Ovary (tissue), 9 donors: ENCODE measurements around the gene GSTM3. TPM values are rescaled to one million over a fixed set of nuclear protein-coding genes. Genes with fewer than 3 reads are reported as not detected.
"Not testable (repeated sequence)": the region's sequence is repeated elsewhere in the genome, so short reads cannot be mapped to it uniquely, and the experiment has no call there.

ENCODE experiments used
- DNase-seq, 5 donors: peaks; one replicate each; pipeline ENCODE4 v3.0.0-alpha.2; 2019 to 2020
- H3K27ac ChIP-seq, 2 donors: fragments of 200-600 bp; one replicate each; pipeline versions ENCODE4 v1.5.1 to v1.8.0; 2019 to 2022
- H3K27me3 ChIP-seq: fragments of 200-600 bp; one replicate; pipeline ENCODE4 v1.8.0; 2022
- H3K36me3 ChIP-seq: fragments of 200-600 bp; sonication (generic); one replicate; pipeline ENCODE4 v1.5.1; 2019
- H3K4me1 ChIP-seq: one replicate; pipeline ENCODE4 v1.8.1; 2013; ENCODE audit warnings: mild to moderate bottlenecking, moderate library complexity; ENCODE audit not compliant: insufficient read depth
- H3K4me3 ChIP-seq: fragments of 200-600 bp; sonication (generic); one replicate; pipeline ENCODE4 v1.5.1; 2017
- H3K9me3 ChIP-seq, 2 donors: fragments of 200-600 bp in 1 of 2; sonication (generic) in 1 of 2; one replicate each; pipeline versions ENCODE4 v1.5.1 to v1.8.1; 2013 to 2019; ENCODE audit warnings: mild to moderate bottlenecking in 1 of 2, moderate library complexity in 1 of 2
- EP300 ChIP-seq: sonication (generic); formaldehyde crosslinking; IDR thresholded peaks from one replicate; pipeline ENCODE4 v1.6.1; 2017; ENCODE audit warnings: antibody characterized with exemption
- POLR2A ChIP-seq: fragments of 450-650 bp; IDR thresholded peaks from one replicate; pipeline ENCODE4 v1.6.1; 2017; ENCODE audit warnings: antibody characterized with exemption, mild to moderate bottlenecking, moderate library complexity
- WGBS, 3 donors: extraction: QIAGEN DNeasy Blood & Tissue Kit in 1 of 3; methylation state at CpG; one replicate each; pipeline versions ENCODE4 v1.1.5 to v1.1.7; 2013 to 2017; 5-methylcytosine and 5-hydroxymethylcytosine counted together
- intact Hi-C, 4 donors: fragments of 100-400 bp; cut with DNase I; formaldehyde crosslinking; loops; one replicate each; pipeline versions ENCODE4 v1.11.0 to v1.15.1; 2022 to 2023
- polyA plus RNA-seq, 2 donors: library from polyadenylated mRNA; stranded (reverse); fragments of 200-250 nt in 1 of 2; fragments of 350-450 nt in 1 of 2; fragmentation: Illumina TruSeq in 1 of 2; extraction: RNeasy Lipid Tissue Mini Kit (QIAGEN cat#74804) in 1 of 2; gene quantifications; one replicate each; pipeline ENCODE4 v1.2.3, GENCODE V29; 2013 to 2014
- total RNA-seq, 7 donors: library from RNA; depleted of rRNA in 2 of 7; stranded (reverse); fragments of >200 nt in 2 of 7; fragmentation: NEBNext Ultra II Directional in 3 of 7; extraction: Animal tissue kit (Norgen Biotek cat#: 25700) in 3 of 7; gene quantifications; one replicate each; pipeline versions ENCODE4 v1.1.0 to v1.2.4, GENCODE V29; 2016 to 2023
- TF ChIP-seq, protein P1 (sequence below), 3 donors: fragments of 450-650 bp in 2 of 3; fragments of 200-600 bp in 1 of 3; IDR thresholded peaks; one replicate each; pipeline versions ENCODE4 v1.5.1 to v1.8.0; 2016 to 2022; ENCODE audit warnings: antibody characterized with exemption in 3 of 3, mild to moderate bottlenecking in 1 of 3
- donor health status: DM: no; HTN: no; CAD: no; lungs with moderate emphysema.
- donor health status: DM: no; HTN: no; CAD: no.
- donor health status: Bipolar disorder and iron deficiency.
- donor health status: DM: yes; HTN: yes; CAD: no.
- donor health status: DM: no; HTN: no; CAD: no.
- donor health status: DM: yes; HTN: yes; CAD: no.

The GSTM3 gene
- total and polyA plus RNA-seq, 9 donors: 75.8 to 278 (median 147) TPM

DNA sequence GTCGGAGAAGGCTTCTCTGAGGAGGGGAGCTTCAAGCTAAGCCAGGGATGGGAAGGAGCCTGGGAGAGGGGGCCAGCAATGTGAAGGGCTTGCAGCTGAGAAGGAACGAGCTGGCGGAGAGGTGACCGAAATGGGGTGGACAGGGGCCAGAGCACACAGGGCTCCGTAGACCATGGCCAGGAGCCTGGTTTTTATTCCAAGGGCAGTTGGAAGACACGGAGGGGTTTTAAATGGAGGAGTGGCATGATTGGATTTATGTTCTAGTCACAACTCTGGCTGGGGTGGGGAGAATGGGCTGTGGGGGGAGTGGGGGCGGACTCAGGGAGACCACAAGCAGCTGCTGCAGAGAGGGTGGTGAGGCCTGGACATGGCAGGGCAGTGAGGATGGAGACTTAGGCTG lies 28.0 kb upstream of the GSTM3 start:
- no peaks in the 10 kb centered on the region for H3K4me1 ChIP-seq
- peak; percentile 7 to 34 (median 19) for DNase-seq
- WGBS, 3 donors: 75 to 84% (median 83%) methylated on average over 7 of the region's 7 CpGs
- TF ChIP-seq EP300 (no peak), POLR2A (no peak)
- TF ChIP-seq, protein P1, sequence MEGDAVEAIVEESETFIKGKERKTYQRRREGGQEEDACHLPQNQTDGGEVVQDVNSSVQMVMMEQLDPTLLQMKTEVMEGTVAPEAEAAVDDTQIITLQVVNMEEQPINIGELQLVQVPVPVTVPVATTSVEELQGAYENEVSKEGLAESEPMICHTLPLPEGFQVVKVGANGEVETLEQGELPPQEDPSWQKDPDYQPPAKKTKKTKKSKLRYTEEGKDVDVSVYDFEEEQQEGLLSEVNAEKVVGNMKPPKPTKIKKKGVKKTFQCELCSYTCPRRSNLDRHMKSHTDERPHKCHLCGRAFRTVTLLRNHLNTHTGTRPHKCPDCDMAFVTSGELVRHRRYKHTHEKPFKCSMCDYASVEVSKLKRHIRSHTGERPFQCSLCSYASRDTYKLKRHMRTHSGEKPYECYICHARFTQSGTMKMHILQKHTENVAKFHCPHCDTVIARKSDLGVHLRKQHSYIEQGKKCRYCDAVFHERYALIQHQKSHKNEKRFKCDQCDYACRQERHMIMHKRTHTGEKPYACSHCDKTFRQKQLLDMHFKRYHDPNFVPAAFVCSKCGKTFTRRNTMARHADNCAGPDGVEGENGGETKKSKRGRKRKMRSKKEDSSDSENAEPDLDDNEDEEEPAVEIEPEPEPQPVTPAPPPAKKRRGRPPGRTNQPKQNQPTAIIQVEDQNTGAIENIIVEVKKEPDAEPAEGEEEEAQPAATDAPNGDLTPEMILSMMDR (IDR thresholded peaks at IDR 0.05): no peak
- no peaks in the 10 kb centered on the region for H3K9me3 ChIP-seq
- H3K4me3 ChIP-seq: no peak overlapping the region
- no peaks in the 10 kb centered on the region for H3K36me3 ChIP-seq
- no peaks in the 10 kb centered on the region for H3K27me3 ChIP-seq
- intact Hi-C loops: no loop called here
- H3K27ac ChIP-seq: no peak overlapping the region

DNA sequence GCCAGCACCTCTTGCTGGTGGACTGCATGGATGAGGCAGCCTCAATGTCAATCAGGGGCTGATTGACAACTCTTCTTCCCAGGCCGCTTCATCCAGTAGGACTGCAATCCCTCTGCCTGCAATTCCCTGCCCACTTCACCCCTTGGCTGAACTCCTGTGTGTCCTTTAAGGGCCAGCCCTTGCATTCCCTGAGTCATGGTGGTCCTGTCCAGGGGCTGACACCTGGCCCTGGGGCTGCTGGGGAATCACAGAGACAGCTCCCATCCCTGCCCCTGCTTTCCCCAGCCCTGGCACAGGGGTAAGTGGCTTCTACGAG lies 27.5 kb upstream of the GSTM3 start:
- 89 to 100% (median 90%) methylated on average over 2 of the region's 2 CpGs for WGBS, 3 donors
- Histone ChIP-seq H3K36me3 (no peaks in the 10 kb centered on the region), H3K4me3 (no peak overlapping the region), H3K27ac (no peak overlapping the region), H3K9me3 (no peaks in the 10 kb centered on the region), H3K27me3 (no peaks in the 10 kb centered on the region), H3K4me1 (no peaks in the 10 kb centered on the region)
- intact Hi-C loops: no loop called here
- TF ChIP-seq, protein P1 (IDR thresholded peaks at IDR 0.05): no peak
- TF ChIP-seq POLR2A: no peak
- no peak for TF ChIP-seq EP300
- DNase-seq: peak; percentile 7 to 30 (median 16)

DNA sequence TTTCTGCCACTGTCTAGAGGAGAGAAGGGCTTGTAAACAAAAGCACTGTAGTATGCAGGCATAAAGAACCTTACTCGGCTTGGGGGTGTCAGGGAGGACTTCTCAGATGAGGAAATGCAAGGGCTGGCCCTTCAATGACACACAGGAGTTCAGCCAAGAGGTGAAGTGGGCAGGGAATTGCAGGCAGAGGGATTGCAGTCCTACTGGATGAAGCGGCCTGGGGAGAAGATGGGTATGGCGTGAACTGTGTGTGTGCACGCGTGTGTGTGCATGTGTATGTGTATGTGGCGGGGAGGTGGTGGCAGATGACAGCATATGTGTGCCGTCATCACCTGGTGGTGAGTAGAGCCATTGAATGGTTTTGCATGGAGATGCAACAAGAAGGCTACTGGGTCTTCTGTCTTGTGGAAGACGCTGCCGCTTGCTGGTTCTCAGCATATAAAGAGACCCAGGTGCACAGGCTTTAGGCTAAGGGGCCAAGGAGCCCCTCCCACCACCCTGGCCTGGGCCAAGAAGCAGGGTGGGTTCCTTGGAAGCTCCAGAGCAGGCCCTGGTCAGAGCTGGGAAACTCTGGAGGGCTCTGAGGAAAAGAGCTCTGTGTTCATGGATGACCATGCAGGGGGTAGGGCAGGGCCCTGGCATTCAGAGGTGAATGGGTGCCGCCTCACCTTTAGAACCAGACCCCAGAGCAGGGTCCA lies 26.9 kb upstream of the GSTM3 start:
- Histone ChIP-seq H3K4me1 (no peaks in the 10 kb centered on the region), H3K27ac (peak overlapping the region in 1 of 2 donors; percentile 49), H3K36me3 (no peaks in the 10 kb centered on the region), H3K4me3 (no peak overlapping the region), H3K27me3 (no peaks in the 10 kb centered on the region), H3K9me3 (no peaks in the 10 kb centered on the region)
- TF ChIP-seq POLR2A: no peak
- TF ChIP-seq, protein P1 (IDR thresholded peaks at IDR 0.05): no peak
- no peak for TF ChIP-seq EP300
- DNase-seq: peak; percentile 24 to 42 (median 31)
- intact Hi-C loops: no loop called here
- 89 to 92% (median 91%) methylated on average over 10 of the region's 10 CpGs for WGBS, 3 donors

DNA sequence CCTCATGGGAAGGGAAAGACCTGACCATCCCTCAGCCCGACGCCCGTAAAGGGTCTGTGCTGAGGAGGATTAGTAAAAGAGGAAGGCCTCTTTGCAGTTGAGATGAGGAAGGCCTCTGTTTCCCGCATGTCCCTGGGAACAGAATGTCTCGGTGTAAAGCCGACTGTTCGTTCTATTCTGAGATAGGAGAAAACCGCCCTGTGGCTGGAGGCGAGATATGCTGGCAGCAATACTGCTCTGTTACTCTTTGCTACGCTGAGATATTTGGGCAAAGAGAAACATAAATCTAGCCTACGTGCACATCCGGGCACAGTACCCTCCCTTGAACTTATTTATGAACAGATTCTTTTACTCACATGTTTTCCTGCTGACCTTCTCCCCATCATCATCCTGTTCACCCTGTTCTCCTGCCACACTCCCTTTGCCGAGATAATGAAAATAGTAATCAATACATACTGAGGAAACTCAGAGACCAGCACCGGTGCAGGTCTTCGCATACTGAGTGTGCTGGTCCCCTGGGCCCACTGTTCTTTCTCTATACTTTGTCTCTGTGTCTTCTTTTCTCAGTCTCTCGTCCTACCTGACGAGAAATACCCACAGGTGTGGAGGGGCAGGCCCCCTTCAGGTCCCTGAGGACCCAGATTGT lies 26.3 kb upstream of the GSTM3 start:
- H3K4me1 ChIP-seq, H3K4me3 ChIP-seq, H3K27me3 ChIP-seq, H3K36me3 ChIP-seq, intact Hi-C loops, H3K9me3 ChIP-seq: not testable (repeated sequence)
- peak; percentile 20 to 57 (median 31) for DNase-seq
- peak overlapping the region; percentile 40 to 49 for H3K27ac ChIP-seq
- 29 to 41% (median 30%) methylated on average over 17 of the region's 17 CpGs for WGBS, 3 donors
